ENCODE data around the gene APOD. TPM values are rescaled to one million over a fixed set of nuclear protein-coding genes. Genes with fewer than 3 reads are reported as not detected.
"Not testable (repeated sequence)": the region's sequence is repeated elsewhere in the genome, so short reads cannot be mapped to it uniquely, and the experiment has no call there.

The APOD gene
- total and polyA plus RNA-seq, 4 donors: 6.4 to 596 (median 159) TPM

- Histone ChIP-seq H3K4me3 (ENCODE audit: low read length in 2 of 2) (no peak overlapping the region), H3K36me3 (ENCODE audit: control insufficient read depth in 1 of 2, insufficient read depth in 2 of 2, low read length in 1 of 2) (no peaks in the 10 kb centered on the region), H3K9me3 (ENCODE audit: control insufficient read depth, low read length) (no peaks in the 10 kb centered on the region), H3K27ac (ENCODE audit: low read depth in 1 of 2, low read length in 2 of 2) (no peak overlapping the region), H3K4me1 (ENCODE audit: control insufficient read depth in 1 of 2, insufficient read depth in 2 of 2, low read length in 2 of 2) (no peaks in the 10 kb centered on the region), H3K27me3 (ENCODE audit: control insufficient read depth in 1 of 2, insufficient read depth in 2 of 2, low read length in 1 of 2) (no peaks in the 10 kb centered on the region)
- ATAC-seq (ENCODE audit: low FRiP score): no peak
- 66 to 77% methylated on average over 8 of the region's 8 CpGs for WGBS, 2 donors
- intact Hi-C loops (cut with DNase I): loop anchor here in 1 of 2 donors (10.0 kb wide), 1 partner anchor 113 kb away; the partner anchor contains the start of gene MUC20
- no peak for DNase-seq
Measured at GRCh38 chr3:195612075-195612800, 28.5 kb upstream of the APOD start.

GRCh38 chr3:195609229-195609628, 25.5 kb upstream of the APOD start:
- DNase-seq (no peak), ATAC-seq (ENCODE audit: low FRiP score) (no peak)
- H3K27ac ChIP-seq (ENCODE audit: low read depth in 1 of 2, low read length in 2 of 2): no peak overlapping the region
- no peaks in the 10 kb centered on the region for H3K27me3 ChIP-seq (ENCODE audit: control insufficient read depth in 1 of 2, insufficient read depth in 2 of 2, low read length in 1 of 2)
- intact Hi-C loops (cut with DNase I): no loop called here
- no peaks in the 10 kb centered on the region for H3K36me3 ChIP-seq (ENCODE audit: control insufficient read depth in 1 of 2, insufficient read depth in 2 of 2, low read length in 1 of 2)
- no peaks in the 10 kb centered on the region for H3K9me3 ChIP-seq (ENCODE audit: control insufficient read depth, low read length)
- H3K4me1 ChIP-seq (ENCODE audit: control insufficient read depth in 1 of 2, insufficient read depth in 2 of 2, low read length in 2 of 2): no peaks in the 10 kb centered on the region
- WGBS, 2 donors: 95 to 96% methylated on average over 3 of the region's 3 CpGs
- no peak overlapping the region for H3K4me3 ChIP-seq (ENCODE audit: low read length in 2 of 2)

GRCh38 chr3:195601785-195602184, 18.0 kb upstream of the APOD start:
- H3K4me3 ChIP-seq (ENCODE audit: low read length in 2 of 2); H3K27me3 ChIP-seq (ENCODE audit: control insufficient read depth in 1 of 2, insufficient read depth in 2 of 2, low read length in 1 of 2); ATAC-seq (ENCODE audit: low FRiP score); intact Hi-C loops (cut with DNase I); H3K4me1 ChIP-seq (ENCODE audit: control insufficient read depth in 1 of 2, insufficient read depth in 2 of 2, low read length in 2 of 2); H3K27ac ChIP-seq (ENCODE audit: low read depth in 1 of 2, low read length in 2 of 2); H3K36me3 ChIP-seq (ENCODE audit: control insufficient read depth in 1 of 2, insufficient read depth in 2 of 2, low read length in 1 of 2); DNase-seq; H3K9me3 ChIP-seq (ENCODE audit: control insufficient read depth, low read length): not testable (repeated sequence)
- 91 to 98% methylated on average over 2 of the region's 2 CpGs for WGBS, 2 donors

GRCh38 chr3:195601382-195601781, 17.6 kb upstream of the APOD start:
- intact Hi-C loops (cut with DNase I): no loop called here
- no peak overlapping the region for H3K4me3 ChIP-seq (ENCODE audit: low read length in 2 of 2)
- no peak overlapping the region for H3K27ac ChIP-seq (ENCODE audit: low read depth in 1 of 2, low read length in 2 of 2)
- no peaks in the 10 kb centered on the region for H3K4me1 ChIP-seq (ENCODE audit: control insufficient read depth in 1 of 2, insufficient read depth in 2 of 2, low read length in 2 of 2)
- no peaks in the 10 kb centered on the region for H3K36me3 ChIP-seq (ENCODE audit: control insufficient read depth in 1 of 2, insufficient read depth in 2 of 2, low read length in 1 of 2)
- no peak for DNase-seq
- 98% methylated on average over 2 of the region's 2 CpGs for WGBS, 2 donors
- no peaks in the 10 kb centered on the region for H3K9me3 ChIP-seq (ENCODE audit: control insufficient read depth, low read length)
- H3K27me3 ChIP-seq (ENCODE audit: control insufficient read depth in 1 of 2, insufficient read depth in 2 of 2, low read length in 1 of 2): no peaks in the 10 kb centered on the region
- ATAC-seq (ENCODE audit: low FRiP score): no peak

- H3K27me3 ChIP-seq (ENCODE audit: control insufficient read depth in 1 of 2, insufficient read depth in 2 of 2, low read length in 1 of 2); intact Hi-C loops (cut with DNase I); ATAC-seq (ENCODE audit: low FRiP score); DNase-seq; H3K4me3 ChIP-seq (ENCODE audit: low read length in 2 of 2); H3K36me3 ChIP-seq (ENCODE audit: control insufficient read depth in 1 of 2, insufficient read depth in 2 of 2, low read length in 1 of 2); H3K4me1 ChIP-seq (ENCODE audit: control insufficient read depth in 1 of 2, insufficient read depth in 2 of 2, low read length in 2 of 2); H3K9me3 ChIP-seq (ENCODE audit: control insufficient read depth, low read length); H3K27ac ChIP-seq (ENCODE audit: low read depth in 1 of 2, low read length in 2 of 2): not testable (repeated sequence)
- 89 to 92% methylated on average over 16 to 23 of the region's 23 CpGs for WGBS, 2 donors
Measured at GRCh38 chr3:195599926-195600325, 16.2 kb upstream of the APOD start.

- H3K4me1 ChIP-seq (ENCODE audit: control insufficient read depth in 1 of 2, insufficient read depth in 2 of 2, low read length in 2 of 2); H3K4me3 ChIP-seq (ENCODE audit: low read length in 2 of 2); H3K36me3 ChIP-seq (ENCODE audit: control insufficient read depth in 1 of 2, insufficient read depth in 2 of 2, low read length in 1 of 2); DNase-seq; intact Hi-C loops (cut with DNase I); H3K27ac ChIP-seq (ENCODE audit: low read depth in 1 of 2, low read length in 2 of 2); ATAC-seq (ENCODE audit: low FRiP score); H3K27me3 ChIP-seq (ENCODE audit: control insufficient read depth in 1 of 2, insufficient read depth in 2 of 2, low read length in 1 of 2); H3K9me3 ChIP-seq (ENCODE audit: control insufficient read depth, low read length): not testable (repeated sequence)
- WGBS, 2 donors: 93 to 96% methylated on average over 16 to 24 of the region's 24 CpGs
Measured at GRCh38 chr3:195599516-195599915, 15.8 kb upstream of the APOD start.

GRCh38 chr3:195597848-195598247, 14.1 kb upstream of the APOD start:
- no peaks in the 10 kb centered on the region for H3K4me1 ChIP-seq (ENCODE audit: control insufficient read depth in 1 of 2, insufficient read depth in 2 of 2, low read length in 2 of 2)
- intact Hi-C loops (cut with DNase I): no loop called here
- WGBS, 2 donors: 62 to 64% methylated on average over 6 of the region's 6 CpGs
- H3K27ac ChIP-seq (ENCODE audit: low read depth in 1 of 2, low read length in 2 of 2): no peak overlapping the region
- H3K9me3 ChIP-seq (ENCODE audit: control insufficient read depth, low read length): no peaks in the 10 kb centered on the region
- ATAC-seq (ENCODE audit: low FRiP score) (no peak), DNase-seq (no peak)
- no peaks in the 10 kb centered on the region for H3K36me3 ChIP-seq (ENCODE audit: control insufficient read depth in 1 of 2, insufficient read depth in 2 of 2, low read length in 1 of 2)
- no peak overlapping the region for H3K4me3 ChIP-seq (ENCODE audit: low read length in 2 of 2)
- no peaks in the 10 kb centered on the region for H3K27me3 ChIP-seq (ENCODE audit: control insufficient read depth in 1 of 2, insufficient read depth in 2 of 2, low read length in 1 of 2)

- H3K9me3 ChIP-seq (ENCODE audit: control insufficient read depth, low read length): no peaks in the 10 kb centered on the region
- WGBS, 2 donors: 67 to 75% methylated on average over 2 of the region's 2 CpGs
- no peak overlapping the region for H3K4me3 ChIP-seq (ENCODE audit: low read length in 2 of 2)
- no peak for DNase-seq
- H3K36me3 ChIP-seq (ENCODE audit: control insufficient read depth in 1 of 2, insufficient read depth in 2 of 2, low read length in 1 of 2): no peaks in the 10 kb centered on the region
- H3K27me3 ChIP-seq (ENCODE audit: control insufficient read depth in 1 of 2, insufficient read depth in 2 of 2, low read length in 1 of 2): no peaks in the 10 kb centered on the region
- intact Hi-C loops (cut with DNase I): no loop called here
- ATAC-seq (ENCODE audit: low FRiP score): no peak
- H3K27ac ChIP-seq (ENCODE audit: low read depth in 1 of 2, low read length in 2 of 2): no peak overlapping the region
- no peaks in the 10 kb centered on the region for H3K4me1 ChIP-seq (ENCODE audit: control insufficient read depth in 1 of 2, insufficient read depth in 2 of 2, low read length in 2 of 2)
Measured at GRCh38 chr3:195597229-195597628, 13.5 kb upstream of the APOD start.

- WGBS, 2 donors: 59 to 63% methylated on average over 3 of the region's 3 CpGs
- intact Hi-C loops (cut with DNase I): no loop called here
- H3K9me3 ChIP-seq (ENCODE audit: control insufficient read depth, low read length): no peaks in the 10 kb centered on the region
- no peak for ATAC-seq (ENCODE audit: low FRiP score)
- no peak for DNase-seq
- no peaks in the 10 kb centered on the region for H3K4me1 ChIP-seq (ENCODE audit: control insufficient read depth in 1 of 2, insufficient read depth in 2 of 2, low read length in 2 of 2)
- H3K4me3 ChIP-seq (ENCODE audit: low read length in 2 of 2): no peak overlapping the region
- H3K27me3 ChIP-seq (ENCODE audit: control insufficient read depth in 1 of 2, insufficient read depth in 2 of 2, low read length in 1 of 2): no peaks in the 10 kb centered on the region
- H3K27ac ChIP-seq (ENCODE audit: low read depth in 1 of 2, low read length in 2 of 2): no peak overlapping the region
- H3K36me3 ChIP-seq (ENCODE audit: control insufficient read depth in 1 of 2, insufficient read depth in 2 of 2, low read length in 1 of 2): no peaks in the 10 kb centered on the region
Measured at GRCh38 chr3:195596765-195597171, 13.0 kb upstream of the APOD start.
